B cell (primary cell): ENCODE data around the gene KCTD10.

Experiments
- EZH2 ChIP-seq: IDR thresholded peaks from 2 replicates; pipeline ENCODE4 v1.6.1; 2012; ENCODE audit warnings: borderline replicate concordance, low read depth, mild to moderate bottlenecking, moderate library complexity, low read length; ENCODE audit not compliant: insufficient read depth, poor library complexity, severe bottlenecking
- TF ChIP-seq, protein P1 (sequence below): fragments of 200-600 bp; IDR thresholded peaks from one replicate; pipeline ENCODE4 v1.8.0; 2022; ENCODE audit warnings: antibody characterized with exemption, mild to moderate bottlenecking

DNA sequence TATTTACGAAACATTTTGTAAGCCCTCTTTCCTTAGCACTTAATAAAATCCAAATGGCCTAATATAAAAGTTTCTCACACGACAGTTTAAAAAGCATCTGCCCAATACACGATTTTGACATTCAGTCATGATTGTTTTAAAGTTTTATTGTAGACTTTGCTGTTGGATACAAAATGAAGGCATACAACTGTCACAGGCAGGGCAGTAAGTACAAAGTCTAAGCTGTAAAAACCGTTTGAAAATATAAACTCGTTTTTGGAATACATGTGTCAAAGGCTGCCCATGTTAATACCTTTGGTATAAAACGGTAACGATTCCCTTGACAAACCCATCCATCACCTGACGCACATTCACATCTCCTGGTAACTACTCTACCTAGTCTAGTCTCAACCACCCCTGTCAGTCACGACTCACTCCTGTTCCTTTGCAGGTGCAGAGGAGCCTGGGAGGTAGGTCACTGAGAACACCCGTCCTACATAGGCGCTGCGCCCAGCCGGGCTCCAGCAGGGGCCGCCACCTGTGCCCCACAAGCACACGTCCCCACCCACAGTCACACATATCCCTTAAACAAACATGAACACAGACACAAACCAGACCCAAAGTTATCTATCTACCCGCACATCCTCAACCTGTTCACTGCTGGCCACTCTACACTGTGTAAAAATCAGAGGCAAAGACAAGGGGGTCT is 27.1 kb downstream of the KCTD10 start:
- TF ChIP-seq, protein P1, sequence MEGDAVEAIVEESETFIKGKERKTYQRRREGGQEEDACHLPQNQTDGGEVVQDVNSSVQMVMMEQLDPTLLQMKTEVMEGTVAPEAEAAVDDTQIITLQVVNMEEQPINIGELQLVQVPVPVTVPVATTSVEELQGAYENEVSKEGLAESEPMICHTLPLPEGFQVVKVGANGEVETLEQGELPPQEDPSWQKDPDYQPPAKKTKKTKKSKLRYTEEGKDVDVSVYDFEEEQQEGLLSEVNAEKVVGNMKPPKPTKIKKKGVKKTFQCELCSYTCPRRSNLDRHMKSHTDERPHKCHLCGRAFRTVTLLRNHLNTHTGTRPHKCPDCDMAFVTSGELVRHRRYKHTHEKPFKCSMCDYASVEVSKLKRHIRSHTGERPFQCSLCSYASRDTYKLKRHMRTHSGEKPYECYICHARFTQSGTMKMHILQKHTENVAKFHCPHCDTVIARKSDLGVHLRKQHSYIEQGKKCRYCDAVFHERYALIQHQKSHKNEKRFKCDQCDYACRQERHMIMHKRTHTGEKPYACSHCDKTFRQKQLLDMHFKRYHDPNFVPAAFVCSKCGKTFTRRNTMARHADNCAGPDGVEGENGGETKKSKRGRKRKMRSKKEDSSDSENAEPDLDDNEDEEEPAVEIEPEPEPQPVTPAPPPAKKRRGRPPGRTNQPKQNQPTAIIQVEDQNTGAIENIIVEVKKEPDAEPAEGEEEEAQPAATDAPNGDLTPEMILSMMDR, result no peak
- no peak for TF ChIP-seq EZH2
